HEK293 (cell line): Measurements from ENCODE around the gene KRT20.

ENCODE experiments used
- FEZF1 ChIP-seq: fragments of 450-650 bp; formaldehyde crosslinking; IDR thresholded peaks from 2 replicates; pipeline ENCODE4 v1.5.1; 2016; ENCODE audit warnings: missing biosample characterization, missing genetic modification characterization
- KLF16 ChIP-seq: fragments of 450-650 bp; formaldehyde crosslinking; IDR thresholded peaks from 2 replicates; pipeline ENCODE4 v1.5.1; 2017; ENCODE audit warnings: missing biosample characterization, missing genetic modification characterization
- OVOL3 ChIP-seq: fragments of 450-650 bp; formaldehyde crosslinking; IDR thresholded peaks from 2 replicates; pipeline ENCODE4 v1.5.1; 2016; ENCODE audit warnings: missing biosample characterization, missing genetic modification characterization
- PRDM1 ChIP-seq: fragments of 450-650 bp; formaldehyde crosslinking; IDR thresholded peaks from 2 replicates; pipeline ENCODE4; 2016; ENCODE audit warnings: missing biosample characterization, missing genetic modification characterization
- RBAK ChIP-seq: fragments of 450-650 bp; formaldehyde crosslinking; IDR thresholded peaks from 2 replicates; pipeline ENCODE4 v1.5.1; 2016; ENCODE audit warnings: missing biosample characterization, missing genetic modification characterization
- TCF7L2 ChIP-seq: IDR thresholded peaks from 2 replicates; pipeline ENCODE4 v1.6.1; 2011; ENCODE audit warnings: low read depth, mild to moderate bottlenecking, inconsistent platforms, low read length, moderate library complexity, borderline replicate concordance
- TRIM28 ChIP-seq: IDR thresholded peaks from 2 replicates; pipeline ENCODE4 v1.6.1; 2011; ENCODE audit warnings: low read length, control low read depth, borderline replicate concordance
- ZBTB1 ChIP-seq: fragments of 450-650 bp; formaldehyde crosslinking; IDR thresholded peaks from 2 replicates; pipeline ENCODE4 v1.5.1; 2016; ENCODE audit warnings: missing biosample characterization, missing genetic modification characterization
- ZEB2 ChIP-seq: fragments of 450-650 bp; formaldehyde crosslinking; IDR thresholded peaks from 2 replicates; pipeline ENCODE4 v1.5.1; 2016; ENCODE audit warnings: missing biosample characterization, missing genetic modification characterization
- ZFP41 ChIP-seq: fragments of 450-650 bp; formaldehyde crosslinking; IDR thresholded peaks from 2 replicates; pipeline ENCODE4 v1.5.1; 2016; ENCODE audit warnings: missing biosample characterization, missing genetic modification characterization, borderline replicate concordance
- ZFP69B ChIP-seq: fragments of 450-650 bp; formaldehyde crosslinking; IDR thresholded peaks from 2 replicates; pipeline ENCODE4 v1.5.1; 2016; ENCODE audit warnings: missing biosample characterization, missing genetic modification characterization
- ZNF10 ChIP-seq: fragments of 450-650 bp; formaldehyde crosslinking; IDR thresholded peaks from 2 replicates; pipeline ENCODE4 v1.5.1; 2017; ENCODE audit warnings: missing biosample characterization, missing genetic modification characterization
- ZNF121 ChIP-seq: fragments of 450-650 bp; formaldehyde crosslinking; IDR thresholded peaks from 2 replicates; pipeline ENCODE4 v1.5.1; 2016; ENCODE audit warnings: missing biosample characterization, missing genetic modification characterization
- ZNF174 ChIP-seq: fragments of 450-650 bp; formaldehyde crosslinking; IDR thresholded peaks from 2 replicates; pipeline ENCODE4 v1.5.0; 2017; ENCODE audit warnings: missing biosample characterization, mild to moderate bottlenecking, missing genetic modification characterization
- ZNF24 ChIP-seq: fragments of 450-650 bp; formaldehyde crosslinking; IDR thresholded peaks from 2 replicates; pipeline ENCODE4 v1.5.1; 2016; ENCODE audit warnings: missing biosample characterization, missing genetic modification characterization
- ZNF248 ChIP-seq: fragments of 450-650 bp; formaldehyde crosslinking; IDR thresholded peaks from 2 replicates; pipeline ENCODE4 v1.5.1; 2017; ENCODE audit warnings: missing biosample characterization, missing genetic modification characterization
- ZNF302 ChIP-seq: fragments of 450-650 bp; formaldehyde crosslinking; IDR thresholded peaks from 2 replicates; pipeline ENCODE4 v1.5.1; 2016; ENCODE audit warnings: missing biosample characterization, missing genetic modification characterization, low read depth
- ZNF529 ChIP-seq: fragments of 450-650 bp; formaldehyde crosslinking; IDR thresholded peaks from 2 replicates; pipeline ENCODE4 v1.5.1; 2017; ENCODE audit warnings: missing genetic modification characterization, missing biosample characterization; ENCODE audit not compliant: insufficient replicate concordance
- ZNF707 ChIP-seq: fragments of 450-650 bp; formaldehyde crosslinking; IDR thresholded peaks from 2 replicates; pipeline ENCODE4 v1.5.1; 2016; ENCODE audit warnings: missing biosample characterization, missing genetic modification characterization
- ZNF791 ChIP-seq: fragments of 450-650 bp; formaldehyde crosslinking; IDR thresholded peaks from 2 replicates; pipeline ENCODE4 v1.5.1; 2016; ENCODE audit warnings: missing biosample characterization, missing genetic modification characterization
- ZSCAN23 ChIP-seq: fragments of 450-650 bp; formaldehyde crosslinking; IDR thresholded peaks from 2 replicates; pipeline ENCODE4 v1.5.1; 2016; ENCODE audit warnings: missing biosample characterization, missing genetic modification characterization
- TF ChIP-seq, protein P1 (sequence below): fragments of 450-650 bp; formaldehyde crosslinking; IDR thresholded peaks from 2 replicates; pipeline ENCODE4 v1.5.1; 2016; ENCODE audit warnings: missing biosample characterization, missing genetic modification characterization
- TF ChIP-seq, protein P2 (sequence below): fragments of 450-650 bp; formaldehyde crosslinking; IDR thresholded peaks from 2 replicates; pipeline ENCODE4 v1.5.1; 2016; ENCODE audit warnings: missing biosample characterization, missing genetic modification characterization, borderline replicate concordance
- TF ChIP-seq, protein P3 (sequence below): fragments of 450-650 bp; formaldehyde crosslinking; IDR thresholded peaks from 2 replicates; pipeline ENCODE4 v1.5.1; 2017; ENCODE audit warnings: missing biosample characterization, missing genetic modification characterization
- TF ChIP-seq, protein P4 (sequence below): fragments of 450-650 bp; formaldehyde crosslinking; IDR thresholded peaks from 2 replicates; pipeline ENCODE4 v1.5.1; 2016; ENCODE audit warnings: missing biosample characterization, missing genetic modification characterization
- TF ChIP-seq, protein P5 (sequence below): fragments of 450-650 bp; formaldehyde crosslinking; IDR thresholded peaks from 2 replicates; pipeline ENCODE4 v1.5.1; 2016; ENCODE audit warnings: missing biosample characterization, missing genetic modification characterization
- TF ChIP-seq, protein P6 (sequence below): fragments of 450-650 bp; formaldehyde crosslinking; IDR thresholded peaks from 2 replicates; pipeline ENCODE4 v1.5.1; 2016; ENCODE audit warnings: missing biosample characterization, missing genetic modification characterization

KRT20 gene

DNA sequence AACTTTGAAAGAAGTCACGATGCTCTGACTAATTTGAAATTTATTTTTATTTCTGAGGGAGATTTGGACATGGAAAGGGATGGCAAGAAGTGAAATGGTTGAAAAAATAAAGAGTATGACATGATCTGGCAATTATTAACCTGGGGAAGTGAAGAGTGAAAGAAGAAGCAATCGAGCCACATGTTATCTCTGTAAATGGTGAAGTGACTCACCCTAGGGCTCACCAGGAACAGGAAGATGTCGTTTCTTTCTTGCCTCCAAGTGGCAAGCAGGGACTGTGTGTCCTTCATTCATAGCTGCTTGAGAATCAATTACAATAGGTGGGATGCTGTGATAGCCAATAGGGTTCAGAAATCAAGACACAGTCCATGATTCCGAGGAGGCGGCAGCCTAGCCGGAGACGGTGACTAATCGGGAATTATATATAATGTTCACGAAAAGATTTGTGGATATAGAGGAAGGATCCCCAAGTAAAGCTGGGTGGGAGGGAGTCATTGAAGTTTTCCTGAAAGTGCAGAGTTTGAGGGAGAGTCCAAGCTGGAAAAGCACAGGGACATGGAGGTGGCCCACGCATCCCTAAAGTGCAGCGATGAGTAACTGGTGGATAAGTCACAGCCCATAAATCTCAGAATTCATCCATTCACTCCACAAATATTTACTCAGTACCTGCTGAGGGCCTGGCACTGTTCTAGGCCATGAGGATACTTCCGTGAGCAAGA, 18.2 kb upstream of the KRT20 start (continued):
- TF ChIP-seq, protein P1, sequence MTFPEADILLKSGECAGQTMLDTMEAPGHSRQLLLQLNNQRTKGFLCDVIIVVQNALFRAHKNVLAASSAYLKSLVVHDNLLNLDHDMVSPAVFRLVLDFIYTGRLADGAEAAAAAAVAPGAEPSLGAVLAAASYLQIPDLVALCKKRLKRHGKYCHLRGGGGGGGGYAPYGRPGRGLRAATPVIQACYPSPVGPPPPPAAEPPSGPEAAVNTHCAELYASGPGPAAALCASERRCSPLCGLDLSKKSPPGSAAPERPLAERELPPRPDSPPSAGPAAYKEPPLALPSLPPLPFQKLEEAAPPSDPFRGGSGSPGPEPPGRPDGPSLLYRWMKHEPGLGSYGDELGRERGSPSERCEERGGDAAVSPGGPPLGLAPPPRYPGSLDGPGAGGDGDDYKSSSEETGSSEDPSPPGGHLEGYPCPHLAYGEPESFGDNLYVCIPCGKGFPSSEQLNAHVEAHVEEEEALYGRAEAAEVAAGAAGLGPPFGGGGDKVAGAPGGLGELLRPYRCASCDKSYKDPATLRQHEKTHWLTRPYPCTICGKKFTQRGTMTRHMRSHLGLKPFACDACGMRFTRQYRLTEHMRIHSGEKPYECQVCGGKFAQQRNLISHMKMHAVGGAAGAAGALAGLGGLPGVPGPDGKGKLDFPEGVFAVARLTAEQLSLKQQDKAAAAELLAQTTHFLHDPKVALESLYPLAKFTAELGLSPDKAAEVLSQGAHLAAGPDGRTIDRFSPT: 0 out of 2 replicates have a peak, but pooled peaks have one; percentile 26
- TF ChIP-seq, protein P2, sequence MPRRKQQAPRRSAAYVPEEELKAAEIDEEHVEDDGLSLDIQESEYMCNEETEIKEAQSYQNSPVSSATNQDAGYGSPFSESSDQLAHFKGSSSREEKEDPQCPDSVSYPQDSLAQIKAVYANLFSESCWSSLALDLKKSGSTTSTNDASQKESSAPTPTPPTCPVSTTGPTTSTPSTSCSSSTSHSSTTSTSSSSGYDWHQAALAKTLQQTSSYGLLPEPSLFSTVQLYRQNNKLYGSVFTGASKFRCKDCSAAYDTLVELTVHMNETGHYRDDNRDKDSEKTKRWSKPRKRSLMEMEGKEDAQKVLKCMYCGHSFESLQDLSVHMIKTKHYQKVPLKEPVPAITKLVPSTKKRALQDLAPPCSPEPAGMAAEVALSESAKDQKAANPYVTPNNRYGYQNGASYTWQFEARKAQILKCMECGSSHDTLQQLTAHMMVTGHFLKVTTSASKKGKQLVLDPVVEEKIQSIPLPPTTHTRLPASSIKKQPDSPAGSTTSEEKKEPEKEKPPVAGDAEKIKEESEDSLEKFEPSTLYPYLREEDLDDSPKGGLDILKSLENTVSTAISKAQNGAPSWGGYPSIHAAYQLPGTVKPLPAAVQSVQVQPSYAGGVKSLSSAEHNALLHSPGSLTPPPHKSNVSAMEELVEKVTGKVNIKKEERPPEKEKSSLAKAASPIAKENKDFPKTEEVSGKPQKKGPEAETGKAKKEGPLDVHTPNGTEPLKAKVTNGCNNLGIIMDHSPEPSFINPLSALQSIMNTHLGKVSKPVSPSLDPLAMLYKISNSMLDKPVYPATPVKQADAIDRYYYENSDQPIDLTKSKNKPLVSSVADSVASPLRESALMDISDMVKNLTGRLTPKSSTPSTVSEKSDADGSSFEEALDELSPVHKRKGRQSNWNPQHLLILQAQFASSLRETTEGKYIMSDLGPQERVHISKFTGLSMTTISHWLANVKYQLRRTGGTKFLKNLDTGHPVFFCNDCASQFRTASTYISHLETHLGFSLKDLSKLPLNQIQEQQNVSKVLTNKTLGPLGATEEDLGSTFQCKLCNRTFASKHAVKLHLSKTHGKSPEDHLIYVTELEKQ (tag by site-specific recombination): peak; percentile 67; the same call in 1 of the 2 replicates
- TF ChIP-seq RBAK (tag by site-specific recombination): no peak
- no peak for TF ChIP-seq ZNF174 (tag by site-specific recombination)
- no peak for TF ChIP-seq ZNF791 (tag by site-specific recombination)
- no peak for TF ChIP-seq KLF16
- TF ChIP-seq, protein P3, sequence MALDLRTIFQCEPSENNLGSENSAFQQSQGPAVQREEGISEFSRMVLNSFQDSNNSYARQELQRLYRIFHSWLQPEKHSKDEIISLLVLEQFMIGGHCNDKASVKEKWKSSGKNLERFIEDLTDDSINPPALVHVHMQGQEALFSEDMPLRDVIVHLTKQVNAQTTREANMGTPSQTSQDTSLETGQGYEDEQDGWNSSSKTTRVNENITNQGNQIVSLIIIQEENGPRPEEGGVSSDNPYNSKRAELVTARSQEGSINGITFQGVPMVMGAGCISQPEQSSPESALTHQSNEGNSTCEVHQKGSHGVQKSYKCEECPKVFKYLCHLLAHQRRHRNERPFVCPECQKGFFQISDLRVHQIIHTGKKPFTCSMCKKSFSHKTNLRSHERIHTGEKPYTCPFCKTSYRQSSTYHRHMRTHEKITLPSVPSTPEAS (tag by site-specific recombination): no peak
- 0 out of 2 replicates have a peak, but pooled peaks have one; percentile 53 for TF ChIP-seq ZEB2 (tag by site-specific recombination)
- TF ChIP-seq PRDM1 (tag by site-specific recombination): no peak
- TF ChIP-seq ZNF707 (tag by site-specific recombination): no peak
- TF ChIP-seq, protein P4, sequence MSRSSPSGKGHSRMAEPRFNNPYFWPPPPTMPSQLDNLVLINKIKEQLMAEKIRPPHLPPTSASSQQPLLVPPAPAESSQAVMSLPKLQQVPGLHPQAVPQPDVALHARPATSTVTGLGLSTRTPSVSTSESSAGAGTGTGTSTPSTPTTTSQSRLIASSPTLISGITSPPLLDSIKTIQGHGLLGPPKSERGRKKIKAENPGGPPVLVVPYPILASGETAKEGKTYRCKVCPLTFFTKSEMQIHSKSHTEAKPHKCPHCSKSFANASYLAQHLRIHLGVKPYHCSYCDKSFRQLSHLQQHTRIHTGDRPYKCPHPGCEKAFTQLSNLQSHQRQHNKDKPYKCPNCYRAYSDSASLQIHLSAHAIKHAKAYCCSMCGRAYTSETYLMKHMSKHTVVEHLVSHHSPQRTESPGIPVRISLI (tag by site-specific recombination): no peak
- peak; percentile 91 for TF ChIP-seq FEZF1
- no peak for TF ChIP-seq ZNF529 (tag by site-specific recombination)
- no peak for TF ChIP-seq TCF7L2
- TF ChIP-seq ZNF302: no peak
- 0 out of 2 replicates have a peak, but pooled peaks have one; percentile 30 for TF ChIP-seq ZFP69B (tag by site-specific recombination)
- TF ChIP-seq, protein P5, sequence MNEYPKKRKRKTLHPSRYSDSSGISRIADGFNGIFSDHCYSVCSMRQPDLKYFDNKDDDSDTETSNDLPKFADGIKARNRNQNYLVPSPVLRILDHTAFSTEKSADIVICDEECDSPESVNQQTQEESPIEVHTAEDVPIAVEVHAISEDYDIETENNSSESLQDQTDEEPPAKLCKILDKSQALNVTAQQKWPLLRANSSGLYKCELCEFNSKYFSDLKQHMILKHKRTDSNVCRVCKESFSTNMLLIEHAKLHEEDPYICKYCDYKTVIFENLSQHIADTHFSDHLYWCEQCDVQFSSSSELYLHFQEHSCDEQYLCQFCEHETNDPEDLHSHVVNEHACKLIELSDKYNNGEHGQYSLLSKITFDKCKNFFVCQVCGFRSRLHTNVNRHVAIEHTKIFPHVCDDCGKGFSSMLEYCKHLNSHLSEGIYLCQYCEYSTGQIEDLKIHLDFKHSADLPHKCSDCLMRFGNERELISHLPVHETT: peak; percentile 80
- TF ChIP-seq ZNF248 (tag by site-specific recombination): no peak
- TF ChIP-seq ZNF121 (tag by site-specific recombination): no peak
- no peak for TF ChIP-seq ZBTB1 (tag by site-specific recombination)
- no peak for TF ChIP-seq TRIM28
- TF ChIP-seq OVOL3: no peak
- TF ChIP-seq, protein P6, sequence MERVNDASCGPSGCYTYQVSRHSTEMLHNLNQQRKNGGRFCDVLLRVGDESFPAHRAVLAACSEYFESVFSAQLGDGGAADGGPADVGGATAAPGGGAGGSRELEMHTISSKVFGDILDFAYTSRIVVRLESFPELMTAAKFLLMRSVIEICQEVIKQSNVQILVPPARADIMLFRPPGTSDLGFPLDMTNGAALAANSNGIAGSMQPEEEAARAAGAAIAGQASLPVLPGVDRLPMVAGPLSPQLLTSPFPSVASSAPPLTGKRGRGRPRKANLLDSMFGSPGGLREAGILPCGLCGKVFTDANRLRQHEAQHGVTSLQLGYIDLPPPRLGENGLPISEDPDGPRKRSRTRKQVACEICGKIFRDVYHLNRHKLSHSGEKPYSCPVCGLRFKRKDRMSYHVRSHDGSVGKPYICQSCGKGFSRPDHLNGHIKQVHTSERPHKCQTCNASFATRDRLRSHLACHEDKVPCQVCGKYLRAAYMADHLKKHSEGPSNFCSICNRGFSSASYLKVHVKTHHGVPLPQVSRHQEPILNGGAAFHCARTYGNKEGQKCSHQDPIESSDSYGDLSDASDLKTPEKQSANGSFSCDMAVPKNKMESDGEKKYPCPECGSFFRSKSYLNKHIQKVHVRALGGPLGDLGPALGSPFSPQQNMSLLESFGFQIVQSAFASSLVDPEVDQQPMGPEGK: peak; percentile 34; the same call in 1 of the 2 replicates
- no peak for TF ChIP-seq ZFP41 (tag by site-specific recombination)
- TF ChIP-seq ZSCAN23: peak; percentile 61; the same call in 1 of the 2 replicates
- TF ChIP-seq ZNF24 (tag by site-specific recombination): peak; percentile 80
- TF ChIP-seq ZNF10 (tag by site-specific recombination): peak; percentile 87
